Epithelial cell of esophagus (primary cell): ENCODE measurements around the gene NPPA.

Experiments
- DNase-seq: peaks from one replicate; pipeline ENCODE4 v3.0.0; 2010; ENCODE audit warnings: low read depth
- H3K4me3 ChIP-seq: 2 replicates; pipeline ENCODE4 v1.5.1; 2011; ENCODE audit warnings: mild to moderate bottlenecking, low read length, control low read depth
- CTCF ChIP-seq: IDR thresholded peaks from 2 replicates; pipeline ENCODE4 v1.5.1; 2011; ENCODE audit warnings: low read depth, mild to moderate bottlenecking, low read length, control low read depth, inconsistent platforms; ENCODE audit not compliant: insufficient read depth; ENCODE audit errors: missing control alignments

The NPPA gene

GRCh38 chr1:11842154-11843041 is 5.2 kb downstream of the NPPA start:
- H3K4me3 ChIP-seq, result no peak overlapping the region
- no peak for TF ChIP-seq CTCF
- DNase-seq, result no peak

- H3K4me3 ChIP-seq, result no peak overlapping the region
- DNase-seq, result no peak
- no peak for TF ChIP-seq CTCF
These were observed 6.1 kb downstream of the NPPA start for GRCh38 chr1:11841245-11842153.

GRCh38 chr1:11839727-11840705 is 7.6 kb downstream of the NPPA start:
- no peak for TF ChIP-seq CTCF
- H3K4me3 ChIP-seq, result no peak overlapping the region
- no peak for DNase-seq

- no peak overlapping the region for H3K4me3 ChIP-seq
- TF ChIP-seq CTCF, result peak; percentile 99
- DNase-seq, result peak; percentile 64
These were observed 9.0 kb downstream of the NPPA start for GRCh38 chr1:11838349-11839272.

- no peak overlapping the region for H3K4me3 ChIP-seq
- DNase-seq, result no peak
- TF ChIP-seq CTCF, result no peak
These were observed 9.7 kb downstream of the NPPA start for GRCh38 chr1:11837767-11838348.
